HG03064 (cell line): ENCODE results near the gene CASP12.

Experiments
- ATAC-seq: cut with Tn5 transposase; IDR thresholded peaks from one replicate; pipeline ENCODE4 v1.9.1; 2021; ENCODE audit warnings: low read depth; ENCODE audit not compliant: unreplicated experiment

The CASP12 gene

DNA sequence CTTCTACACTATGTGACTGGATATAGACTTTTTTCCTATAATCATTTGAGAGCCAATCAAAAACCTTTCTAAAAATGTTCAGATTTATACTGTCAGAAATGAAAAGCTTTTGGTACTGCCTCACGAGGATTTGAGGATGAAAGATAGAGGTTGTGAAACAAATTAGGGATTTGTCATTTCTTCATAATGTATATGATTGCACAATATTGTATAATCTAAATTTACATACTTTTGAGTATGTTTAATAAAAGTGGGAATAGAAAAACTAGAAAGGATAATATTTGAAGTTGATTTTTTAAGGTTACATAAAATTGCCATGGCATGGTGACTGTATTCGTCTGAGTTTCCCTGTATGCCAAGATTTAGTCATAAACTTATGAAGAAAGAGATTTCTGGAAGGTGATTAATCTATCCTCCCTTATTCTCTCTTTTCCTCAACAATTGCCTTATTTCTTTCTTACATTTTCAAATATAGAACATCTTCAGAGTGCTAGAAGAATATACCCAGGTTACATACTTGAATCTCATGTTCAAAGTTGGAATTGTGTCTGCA is 56.2 kb downstream of the CASP12 start:
- no peak for ATAC-seq

DNA sequence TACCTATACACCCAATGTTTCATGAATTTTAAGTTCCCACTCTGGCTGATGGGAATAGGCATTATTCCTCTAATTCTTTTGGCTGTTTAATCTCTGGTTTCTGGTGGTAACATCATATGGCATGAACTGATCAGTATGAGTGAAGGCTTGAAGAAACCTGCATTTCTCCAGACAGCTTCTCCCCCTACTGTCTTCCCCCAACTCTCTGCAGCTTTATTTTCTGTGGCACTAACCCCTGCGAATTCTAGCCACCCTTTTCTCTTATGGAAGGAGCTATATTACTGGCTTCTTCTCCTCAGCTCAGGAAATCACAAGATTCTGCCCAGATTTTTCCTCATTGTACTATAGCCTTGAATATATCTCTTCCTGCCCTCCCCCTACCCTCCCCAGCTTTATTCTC is 57.1 kb downstream of the CASP12 start:
- ATAC-seq = no peak

GRCh38 chr11:104837969-104838639 is 60.2 kb downstream of the CASP12 start:
- no peak for ATAC-seq

- ATAC-seq = no peak
Observed at GRCh38 chr11:104836691-104837090, 61.6 kb downstream of the CASP12 start.
